HG02678 (cell line): ENCODE measurements around the gene CUL2.
"Not testable (repeated sequence)": the region's sequence is repeated elsewhere in the genome, so short reads cannot be mapped to it uniquely, and the experiment has no call there.

ENCODE experiments used
- ATAC-seq: cut with Tn5 transposase; IDR thresholded peaks from one replicate; pipeline ENCODE4 v1.9.1; 2021; ENCODE audit warnings: mild to moderate bottlenecking, moderate library complexity; ENCODE audit not compliant: unreplicated experiment

CUL2 gene

GRCh38 chr10:35020481-35020880, 69.7 kb downstream of the CUL2 start:
- no peak for ATAC-seq

DNA sequence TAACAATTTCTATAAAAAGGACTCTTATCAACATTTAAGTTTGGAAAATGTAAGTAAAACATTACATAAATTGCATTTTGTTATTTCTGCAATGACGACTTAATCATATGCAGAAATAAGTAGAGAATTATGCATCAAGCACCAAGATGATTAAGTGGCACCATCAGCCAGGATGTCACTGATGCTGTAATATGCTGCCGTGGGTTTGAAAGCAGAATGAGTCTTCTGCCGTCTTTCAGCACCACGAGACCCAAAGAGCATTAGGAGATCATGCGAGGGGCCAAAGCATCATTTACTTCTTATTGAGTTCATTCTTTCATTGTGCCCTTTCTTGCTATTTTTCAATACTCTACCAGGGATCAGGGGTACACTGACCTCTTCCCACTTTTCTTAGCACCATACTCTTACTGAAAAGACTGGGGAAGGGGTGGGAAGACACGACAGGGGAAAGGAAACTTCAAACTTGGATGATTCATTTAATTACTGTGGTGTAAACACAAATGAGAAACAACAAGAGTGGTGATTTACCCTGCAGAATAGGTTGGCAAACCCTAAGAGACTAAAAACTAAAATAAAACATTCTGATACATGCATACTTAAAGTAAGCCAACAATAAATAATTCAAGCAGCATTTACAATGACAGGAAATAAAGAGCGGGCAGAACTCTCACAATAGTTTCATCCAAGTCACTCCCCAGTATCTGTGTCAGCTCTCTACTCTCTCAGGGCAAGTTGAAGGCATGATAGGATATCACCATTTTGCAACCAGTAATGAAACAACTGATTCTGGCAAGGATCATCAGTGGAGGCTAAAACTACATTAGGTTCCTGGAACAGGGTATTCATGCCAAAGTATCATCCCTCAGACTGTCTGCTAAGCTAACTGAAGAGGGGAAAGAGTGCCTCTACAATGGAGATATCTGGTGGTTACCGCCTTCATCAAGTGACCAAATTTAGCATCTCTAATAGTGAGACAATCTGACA, 70.8 kb downstream of the CUL2 start:
- ATAC-seq: no peak

DNA sequence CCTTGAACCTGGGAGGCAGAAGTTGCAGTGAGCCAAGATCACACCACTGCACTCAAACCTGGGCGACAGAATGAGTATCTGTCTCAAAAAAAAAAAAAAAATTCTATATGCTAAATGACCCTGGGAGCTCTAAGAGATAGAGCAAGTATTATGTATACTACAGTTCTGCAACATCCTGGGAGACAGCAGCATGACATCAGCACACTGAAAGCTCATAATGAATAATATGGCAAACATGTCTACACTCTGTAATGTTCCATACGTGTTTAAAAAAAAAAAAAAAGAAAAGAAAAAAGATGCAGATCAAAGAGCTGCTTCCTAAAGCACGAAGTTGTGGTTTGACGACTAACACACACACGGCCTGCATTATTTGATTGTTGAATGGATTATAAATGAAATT, 72.5 kb downstream of the CUL2 start:
- ATAC-seq: no peak

- no peak for ATAC-seq
These were observed 74.2 kb downstream of the CUL2 start for GRCh38 chr10:35015843-35016408.

DNA sequence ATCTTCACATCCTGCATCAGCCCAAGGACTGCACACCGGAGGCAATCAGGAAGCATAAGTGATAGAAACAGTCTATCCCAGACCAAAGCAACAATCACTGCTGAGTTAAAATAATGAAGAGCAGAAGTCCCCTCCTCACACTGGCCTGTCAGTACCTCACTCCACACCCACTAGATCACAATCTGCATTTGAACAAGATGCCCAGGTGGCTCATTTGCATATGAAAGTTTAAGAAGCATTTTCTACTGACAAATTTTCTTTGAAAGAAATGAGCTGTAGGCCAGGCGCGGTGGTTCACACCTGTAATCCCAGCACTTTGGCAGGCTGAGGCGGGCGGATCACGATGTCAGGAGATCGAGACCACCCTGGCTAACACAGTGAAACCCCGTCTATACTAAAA, 77.4 kb downstream of the CUL2 start:
- no peak for ATAC-seq

- ATAC-seq: no peak
These were observed 78.4 kb downstream of the CUL2 start for GRCh38 chr10:35011771-35012191.

GRCh38 chr10:35007858-35008301, 82.3 kb downstream of the CUL2 start:
- ATAC-seq: no peak

- no peak for ATAC-seq
These were observed 83.3 kb downstream of the CUL2 start for GRCh38 chr10:35006836-35007235.

GRCh38 chr10:35005868-35006267, 84.3 kb downstream of the CUL2 start:
- ATAC-seq: no peak

DNA sequence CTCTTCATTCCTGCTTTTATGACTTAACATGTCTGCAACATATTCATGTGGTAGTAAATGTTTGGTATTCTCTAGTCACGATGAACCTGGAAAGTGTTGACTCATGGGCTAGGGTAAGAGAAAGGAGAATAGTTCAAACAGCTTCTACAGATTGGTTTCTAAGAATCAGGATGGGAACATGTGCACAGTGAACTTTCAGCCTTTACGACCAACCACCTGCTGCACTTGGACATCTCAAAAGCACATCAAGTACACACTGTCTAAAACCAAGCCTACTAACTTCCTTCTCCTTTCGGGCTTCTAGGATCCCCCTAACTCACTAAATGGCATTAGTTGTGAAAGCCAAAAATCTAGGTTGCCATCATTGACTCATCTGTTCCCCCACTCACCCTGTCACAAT, 85.5 kb downstream of the CUL2 start:
- ATAC-seq: no peak

DNA sequence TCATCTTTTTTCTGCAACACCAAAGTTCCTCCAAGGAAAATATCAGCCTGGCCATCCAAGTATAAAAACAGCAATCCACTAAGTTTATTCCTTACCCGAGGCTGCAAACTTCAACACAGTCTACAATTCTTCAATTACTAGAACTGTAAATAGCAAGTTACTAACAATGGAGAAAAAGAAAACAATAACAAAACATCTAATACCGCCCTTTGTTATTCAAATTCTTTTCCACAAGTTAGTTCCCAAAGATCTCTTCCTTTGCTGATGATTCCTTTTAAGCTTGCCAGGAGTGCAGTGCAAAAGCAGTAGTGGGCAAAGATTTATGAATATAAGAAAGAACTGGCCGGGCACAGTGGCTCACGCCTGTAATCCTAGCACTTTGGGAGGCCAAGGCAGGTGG, 86.2 kb downstream of the CUL2 start:
- ATAC-seq: no peak

DNA sequence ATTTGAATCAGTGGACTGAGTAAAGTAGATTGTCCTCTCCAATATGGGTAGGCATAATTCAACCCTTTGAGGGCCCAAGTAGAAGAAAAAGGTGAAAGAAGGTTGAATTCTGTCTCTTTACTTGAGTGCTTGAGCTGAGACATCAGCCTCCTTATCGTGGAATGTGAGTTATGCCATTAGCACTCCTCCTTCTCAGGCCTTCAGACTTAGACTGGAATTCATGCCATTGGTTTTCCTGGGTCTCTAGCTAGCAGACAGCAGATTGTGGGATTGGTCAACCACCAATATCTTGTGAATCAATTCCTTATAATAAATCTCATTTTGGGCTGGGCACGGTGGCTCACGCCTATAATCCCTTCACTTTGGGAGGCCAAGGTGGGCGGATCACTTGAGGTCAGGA, 89.2 kb downstream of the CUL2 start:
- ATAC-seq: no peak

- ATAC-seq: no peak
These were observed 90.6 kb downstream of the CUL2 start for GRCh38 chr10:34999532-34999931.

- no peak for ATAC-seq
These were observed 91.2 kb downstream of the CUL2 start for GRCh38 chr10:34998940-34999339.

GRCh38 chr10:34996843-34997242, 93.3 kb downstream of the CUL2 start:
- no peak for ATAC-seq

- ATAC-seq: no peak
These were observed 94.2 kb downstream of the CUL2 start for GRCh38 chr10:34995925-34996324.

DNA sequence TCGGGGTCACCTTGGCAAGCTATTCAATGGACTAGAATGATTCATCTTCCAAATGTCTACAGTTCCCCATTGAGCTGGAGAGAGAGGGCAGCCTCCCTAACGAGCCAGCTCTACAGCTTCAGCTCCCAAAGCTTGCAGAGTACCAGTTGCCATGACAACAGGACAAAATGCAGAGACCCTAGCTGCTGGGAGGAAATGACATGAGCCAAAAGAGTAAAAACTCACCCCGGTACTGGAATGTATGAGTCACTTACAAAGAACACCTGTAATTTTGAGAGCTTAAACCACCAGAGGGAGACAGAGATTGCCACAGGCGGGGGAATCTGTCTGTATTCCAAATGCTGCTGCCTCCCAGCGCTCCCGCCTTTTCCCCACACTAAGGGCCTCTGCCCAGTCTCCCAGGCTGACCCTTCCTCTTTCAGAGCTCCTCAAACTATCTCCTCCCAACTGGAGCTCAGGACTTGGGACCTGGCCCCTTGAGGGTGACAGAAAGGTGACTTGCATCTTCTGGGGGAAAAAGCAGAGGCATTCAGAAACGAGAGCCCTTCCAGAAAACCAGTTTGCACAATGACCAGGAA, 95.5 kb downstream of the CUL2 start:
- ATAC-seq: peak; percentile 88

- no peak for ATAC-seq
These were observed 96.4 kb downstream of the CUL2 start for GRCh38 chr10:34993782-34994181.

- not testable (repeated sequence) for ATAC-seq
These were observed 99.0 kb downstream of the CUL2 start for GRCh38 chr10:34991117-34991516.

GRCh38 chr10:34988397-34989067, 101.6 kb downstream of the CUL2 start:
- ATAC-seq: no peak

GRCh38 chr10:34985823-34986222, 104.3 kb downstream of the CUL2 start:
- no peak for ATAC-seq
